T-cell (primary cell): ENCODE data around the gene FOS. TPM values are rescaled to one million over a fixed set of nuclear protein-coding genes. Genes with fewer than 3 reads are reported as not detected.
A peak's percentile ranks its signal among the peaks of the same experiment; 100 is the strongest.

Source experiments
- ATAC-seq, 4 experiments: fragments of 200-7000 bp in 3 of 4; fragments of 150-1000 bp in 1 of 4; cut with Tn5 transposase; replicated peaks in 1 of 4; 1 replicate in 3 of 4; 2 replicates in 1 of 4; pipeline ENCODE4 v1.10.0; 2021; ENCODE audit warnings: moderate library complexity in 3 of 4, mild to moderate bottlenecking in 2 of 4, moderate number of reproducible peaks in 1 of 4
- CTCF ChIA-PET, 2 donors: fragments of 300-600 bp; sonication (Branson Sonifier 250); formaldehyde crosslinking; loops; one replicate each; lab custom pipeline; 2022; ENCODE audit warnings: antibody characterized with exemption in 2 of 2; lab: Charles Lee
- POLR2A ChIA-PET, 2 donors: fragments of 300-600 bp; sonication (Branson Sonifier 250); formaldehyde crosslinking; loops; one replicate each; lab custom pipeline; 2022; ENCODE audit warnings: antibody characterized with exemption in 2 of 2; lab: Charles Lee
- DNase-seq, 35 experiments: peaks; one replicate each; pipeline versions ENCODE4 v3.0.0 to v3.0.0-alpha.2; 2013 to 2023
- H3K27ac ChIP-seq: one replicate; pipeline ENCODE4 v1.5.1; 2013; ENCODE audit warnings: low read length
- H3K27me3 ChIP-seq, 2 experiments: replicated peaks in 1 of 2; 1 replicate in 1 of 2; 2 replicates in 1 of 2; pipeline versions ENCODE4 v1.6.1 to v1.7.0; 2013; ENCODE audit warnings: low read length in 1 of 2, mixed read lengths in 1 of 2; ENCODE audit not compliant: control insufficient read depth in 2 of 2, insufficient read depth in 2 of 2; ENCODE audit errors: extremely low read depth in 1 of 2
- H3K36me3 ChIP-seq, 2 donors: 1 replicate in 1 of 2; 2 replicates in 1 of 2; pipeline versions ENCODE4 v1.6.1 to v1.7.0; 2013; ENCODE audit warnings: low read length in 1 of 2; ENCODE audit not compliant: control insufficient read depth in 2 of 2, insufficient read depth in 1 of 2; ENCODE audit errors: extremely low read depth in 1 of 2
- H3K4me1 ChIP-seq, 2 experiments: 1 replicate in 1 of 2; 2 replicates in 1 of 2; pipeline versions ENCODE4 v1.6.1 to v1.7.0; 2013; ENCODE audit warnings: low read length in 2 of 2, mixed read lengths in 1 of 2; ENCODE audit not compliant: insufficient read depth in 2 of 2, control insufficient read depth in 1 of 2; ENCODE audit errors: extremely low read depth in 1 of 2
- H3K4me3 ChIP-seq, 2 donors: 1 replicate in 1 of 2; 2 replicates in 1 of 2; pipeline versions ENCODE4 v1.5.1 to v1.7.0; 2013; ENCODE audit warnings: mild to moderate bottlenecking in 2 of 2, low read length in 1 of 2, moderate library complexity in 1 of 2; ENCODE audit not compliant: control insufficient read depth in 1 of 2; ENCODE audit errors: extremely low read depth in 1 of 2
- H3K9me3 ChIP-seq: 2 replicates; pipeline ENCODE4 v1.7.0; 2013
- H3K27ac Mint-ChIP-seq, 2 donors: one replicate each; pipeline ENCODE4 v1.8.0; 2020 to 2021; ENCODE audit warnings: mild to moderate bottlenecking in 2 of 2, mixed read lengths in 2 of 2
- H3K27me3 Mint-ChIP-seq, 2 donors: one replicate each; pipeline ENCODE4 v1.8.0; 2021 to 2022; ENCODE audit warnings: mixed read lengths in 2 of 2
- H3K36me3 Mint-ChIP-seq: one replicate; pipeline ENCODE4 v1.8.0; 2021; ENCODE audit warnings: mixed read lengths
- H3K4me1 Mint-ChIP-seq, 3 donors: one replicate each; pipeline ENCODE4 v1.8.0; 2020 to 2022; ENCODE audit warnings: mixed read lengths in 3 of 3, mild to moderate bottlenecking in 1 of 3
- H3K4me3 Mint-ChIP-seq, 3 donors: one replicate each; pipeline ENCODE4 v1.8.0; 2020 to 2022; ENCODE audit warnings: mild to moderate bottlenecking in 3 of 3, mixed read lengths in 3 of 3, moderate library complexity in 3 of 3
- H3K9me3 Mint-ChIP-seq, 3 donors: one replicate each; pipeline ENCODE4 v1.8.0; 2020 to 2022; ENCODE audit warnings: mixed read lengths in 3 of 3
- WGBS: methylation state at CpG from one replicate; pipeline ENCODE4 v1.1.5; 2013; ENCODE audit warnings: missing lambda C conversion rate; ENCODE audit not compliant: insufficient coverage; 5-methylcytosine and 5-hydroxymethylcytosine counted together
- total RNA-seq, 35 experiments: library from RNA in 6 of 35; stranded (reverse) in 6 of 35; fragments of 120-200 nt in 1 of 35; gene quantifications; one replicate each; pipeline versions ENCODE4 v1.2.1 to v1.2.4 and lab custom pipeline; 2013 to 2026

FOS gene
- total RNA-seq, 5 donors from 2014 or later (not counting 1 experiment from before 2014, with no cell fraction given), result 20.4 to 2,951 (median 27.1) TPM

DNA sequence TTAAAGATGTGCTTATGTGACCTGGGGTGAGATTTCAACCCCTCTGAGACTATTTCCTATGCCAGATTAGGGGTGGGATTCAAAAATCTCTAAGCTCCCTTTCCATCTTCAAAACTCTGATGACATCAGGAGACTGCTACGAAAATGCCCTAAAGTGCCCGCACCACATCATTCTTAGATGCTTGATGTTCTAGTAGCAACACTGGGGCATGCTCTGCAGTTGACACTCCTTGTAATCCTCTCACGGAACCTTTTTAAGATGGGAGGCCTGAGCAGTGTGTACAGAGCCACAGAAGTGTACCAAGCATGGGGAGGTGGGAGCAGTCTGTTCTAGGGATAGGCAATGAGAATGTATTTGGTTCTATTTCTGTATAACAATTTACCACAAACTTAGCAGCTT, 12.2 kb downstream of the FOS start:
- no peaks in the 10 kb centered on the region for H3K9me3 ChIP-seq
- Mint-ChIP-seq H3K27me3 (no peaks in the 10 kb centered on the region), H3K27ac (no peak overlapping the region), H3K4me3 (no peak overlapping the region), H3K4me1 (peaks cover 6 to 19% (median 17%) of the 10 kb centered on the region in 3 donors), H3K36me3 (no peaks in the 10 kb centered on the region), H3K9me3 (no peaks in the 10 kb centered on the region)
- ChIA-PET POLR2A (interaction anchor here (0.8 to 3.4 kb wide), 5 partner anchors 9 to 41 kb away, joined by 3 to 28 read pairs (median 7); partner anchors contain the start of gene FOS (in 1 of the 2)), CTCF (interaction anchor here in 1 of 2 donors (0.5 kb wide), 1 partner anchor 26 kb away, joined by 4 read pairs; no protein-coding TSS in a partner anchor)
- DNase-seq (no peak), ATAC-seq (no peak)
- H3K27ac ChIP-seq, result no peak overlapping the region
- peaks cover 0 to 10% of the 10 kb centered on the region in 2 experiments for H3K27me3 ChIP-seq
- no peak overlapping the region for H3K4me3 ChIP-seq
- peaks cover 12 to 26% of the 10 kb centered on the region in 2 experiments for H3K4me1 ChIP-seq
- H3K36me3 ChIP-seq, result no peaks in the 10 kb centered on the region
- 94% methylated on average over 2 of the region's 3 CpGs for WGBS

DNA sequence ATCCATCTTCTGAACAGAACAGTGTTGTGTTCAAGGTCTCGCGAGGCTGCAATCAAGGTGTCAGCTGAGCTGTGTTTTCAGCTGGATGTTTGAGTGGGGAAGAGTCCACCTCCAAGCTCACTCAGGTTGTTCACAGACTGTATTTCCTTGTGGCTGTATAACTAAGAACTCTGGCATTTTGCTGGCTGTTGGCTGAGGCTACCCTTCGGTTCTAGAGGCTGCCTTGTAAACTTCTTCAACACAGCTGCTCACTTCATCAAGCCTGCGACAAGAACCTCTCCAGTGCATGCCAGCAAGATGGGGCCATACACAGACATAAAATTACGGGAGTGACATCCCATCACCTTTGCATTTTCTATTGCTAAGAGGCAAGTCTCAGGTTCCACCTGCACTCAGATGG, 12.7 kb downstream of the FOS start:
- Histone ChIP-seq H3K27me3 (peaks cover 0 to 12% of the 10 kb centered on the region in 2 experiments), H3K27ac (no peak overlapping the region), H3K36me3 (no peaks in the 10 kb centered on the region), H3K9me3 (no peaks in the 10 kb centered on the region), H3K4me3 (no peak overlapping the region), H3K4me1 (peaks cover 12 to 31% of the 10 kb centered on the region in 2 experiments)
- 93% methylated on average over 3 of the region's 5 CpGs for WGBS
- no peak overlapping the region for H3K27ac Mint-ChIP-seq
- DNase-seq (no peak), ATAC-seq (no peak)
- no peaks in the 10 kb centered on the region for H3K9me3 Mint-ChIP-seq
- no peaks in the 10 kb centered on the region for H3K27me3 Mint-ChIP-seq
- H3K4me3 Mint-ChIP-seq, result no peak overlapping the region
- H3K36me3 Mint-ChIP-seq, result no peaks in the 10 kb centered on the region
- H3K4me1 Mint-ChIP-seq, result peaks cover 10 to 23% (median 22%) of the 10 kb centered on the region in 3 donors
- ChIA-PET CTCF (interaction anchor here in 1 of 2 donors (0.6 kb wide), 1 partner anchor 162 kb away, joined by 3 read pairs; no protein-coding TSS in a partner anchor), POLR2A (interaction anchor here (0.8 to 3.4 kb wide), 5 partner anchors 10 to 32 kb away, joined by 4 to 28 read pairs (median 14); partner anchors contain the start of gene FOS (in 1 of the 2))

DNA sequence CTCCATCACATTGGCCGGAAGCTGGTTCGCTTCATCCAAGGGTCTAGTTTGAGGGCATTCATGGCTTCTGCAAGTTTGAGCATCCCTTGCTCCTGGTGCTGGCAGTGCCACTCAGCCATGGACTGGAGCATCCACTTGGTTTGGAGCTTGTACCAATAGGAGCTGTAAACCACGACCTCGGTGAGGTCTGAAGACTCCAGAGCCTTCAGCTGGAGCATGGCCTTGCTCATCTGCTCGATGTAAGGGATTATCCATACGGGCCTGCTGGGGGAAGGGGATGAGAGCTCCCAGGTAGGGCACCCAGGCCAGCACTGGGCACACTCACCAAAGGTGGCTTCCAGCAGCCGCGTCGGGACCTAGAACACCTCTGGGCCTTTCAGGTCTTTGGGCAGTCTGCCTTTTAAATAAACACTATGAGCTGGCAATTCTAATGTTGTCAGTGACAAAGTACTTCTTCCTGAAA, 13.5 kb downstream of the FOS start:
- DNase-seq, result no peak
- Histone ChIP-seq H3K36me3 (no peaks in the 10 kb centered on the region), H3K9me3 (no peaks in the 10 kb centered on the region), H3K4me1 (peaks cover 12 to 32% of the 10 kb centered on the region in 2 experiments), H3K27me3 (peaks cover 0 to 13% of the 10 kb centered on the region in 2 experiments), H3K4me3 (no peak overlapping the region), H3K27ac (no peak overlapping the region)
- ChIA-PET POLR2A (interaction anchor here (0.7 to 3.4 kb wide), 3 partner anchors 10 to 37 kb away, joined by 3 to 28 read pairs (median 14); no protein-coding TSS in a partner anchor), CTCF (interaction anchor here (0.5 to 3.6 kb wide), 6 partner anchors 8 to 168 kb away, joined by 3 to 24 read pairs (median 3); no protein-coding TSS in a partner anchor)
- H3K9me3 Mint-ChIP-seq, result no peaks in the 10 kb centered on the region
- no peaks in the 10 kb centered on the region for H3K36me3 Mint-ChIP-seq
- ATAC-seq, result no peak
- no peak overlapping the region for H3K27ac Mint-ChIP-seq
- peaks cover 13 to 25% (median 23%) of the 10 kb centered on the region in 3 donors for H3K4me1 Mint-ChIP-seq
- WGBS, result 92% methylated on average over 9 of the region's 9 CpGs
- H3K27me3 Mint-ChIP-seq, result no peaks in the 10 kb centered on the region
- no peak overlapping the region for H3K4me3 Mint-ChIP-seq

DNA sequence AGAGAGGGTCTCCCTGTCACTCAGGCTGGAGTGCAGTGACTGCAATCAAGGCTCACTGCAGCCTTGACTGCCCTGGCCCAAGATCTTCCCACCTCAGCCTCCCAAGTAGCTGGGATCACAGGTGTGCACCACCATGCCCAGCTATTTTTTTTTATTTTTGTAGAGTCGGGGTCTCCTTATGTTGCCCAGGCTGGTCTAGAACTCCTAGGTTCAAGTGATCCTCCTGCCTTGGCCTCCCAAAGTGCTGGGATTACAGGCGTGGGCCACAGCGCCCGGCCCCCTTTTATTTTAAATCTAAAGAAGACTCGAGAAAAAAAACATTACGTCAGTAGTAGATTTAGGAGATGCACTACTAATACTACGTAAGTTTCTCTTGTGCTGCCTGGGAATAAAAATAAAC, 14.3 kb downstream of the FOS start:
- Histone ChIP-seq H3K27me3 (peaks cover 0 to 11% of the 10 kb centered on the region in 2 experiments), H3K4me3 (no peak overlapping the region), H3K27ac (no peak overlapping the region), H3K9me3 (no peaks in the 10 kb centered on the region), H3K4me1 (peaks cover 12 to 32% of the 10 kb centered on the region in 2 experiments), H3K36me3 (no peaks in the 10 kb centered on the region)
- H3K4me3 Mint-ChIP-seq, result no peak overlapping the region
- H3K4me1 Mint-ChIP-seq, result peaks cover 13 to 25% (median 23%) of the 10 kb centered on the region in 3 donors
- no peaks in the 10 kb centered on the region for H3K36me3 Mint-ChIP-seq
- no peak for ATAC-seq
- no peak for DNase-seq
- H3K27me3 Mint-ChIP-seq, result no peaks in the 10 kb centered on the region
- ChIA-PET POLR2A (interaction anchor here (0.7 to 3.4 kb wide), 5 partner anchors 10 to 38 kb away, joined by 3 to 46 read pairs (median 27); no protein-coding TSS in a partner anchor), CTCF (interaction anchor here (0.6 to 3.6 kb wide), 4 partner anchors 9 to 169 kb away, joined by 3 to 24 read pairs (median 6); no protein-coding TSS in a partner anchor)
- no CpG with 5 or more reads among the region's 7 CpGs for WGBS
- no peak overlapping the region for H3K27ac Mint-ChIP-seq
- no peaks in the 10 kb centered on the region for H3K9me3 Mint-ChIP-seq

DNA sequence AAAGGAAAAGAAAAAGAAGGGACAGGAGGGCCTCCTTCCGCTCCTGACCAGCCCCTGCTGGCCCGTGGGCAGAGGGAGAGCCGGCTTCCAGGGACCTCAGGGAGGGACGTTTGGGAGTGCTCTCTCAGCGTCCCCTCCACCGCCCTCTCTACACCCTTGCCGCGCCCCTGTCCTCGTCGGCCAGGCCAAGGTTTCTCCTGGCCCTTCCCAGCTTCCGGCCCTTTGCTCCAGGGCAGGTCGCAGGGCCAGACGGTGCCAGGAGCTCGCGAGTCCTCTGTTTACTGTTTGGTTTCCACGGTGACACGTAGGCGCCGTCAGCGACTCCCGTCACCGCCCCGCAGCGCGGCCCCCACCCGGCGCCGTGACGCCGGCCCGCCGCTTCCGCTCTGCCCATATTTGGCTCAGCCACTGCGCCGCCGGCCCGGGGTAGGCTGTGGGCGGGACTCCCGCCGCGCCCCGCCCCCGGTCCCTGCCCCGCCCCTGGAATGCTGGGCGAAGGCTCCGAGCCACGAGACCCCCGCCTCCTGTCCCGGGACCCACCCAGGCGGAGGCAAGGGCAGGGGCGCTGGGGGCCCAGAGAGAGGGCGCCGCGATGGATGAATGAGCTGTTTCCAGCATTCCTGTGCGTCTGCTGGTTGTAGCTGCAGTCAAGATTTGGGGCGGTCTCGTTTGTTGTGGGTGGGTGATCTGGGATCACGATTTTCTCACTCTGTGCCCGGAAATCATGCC, 15.5 kb downstream of the FOS start:
- ChIA-PET CTCF (interaction anchor here (0.6 to 3.6 kb wide), 17 partner anchors 9 to 168 kb away, joined by 3 to 24 read pairs (median 7); partner anchors contain the start of gene NEK9 (in 1 of the 2)), POLR2A (interaction anchor here (0.6 to 2.8 kb wide), 12 partner anchors 10 to 118 kb away, joined by 3 to 46 read pairs (median 8); partner anchors contain the start of gene FOS (in 1 of the 2))
- no peaks in the 10 kb centered on the region for H3K9me3 ChIP-seq
- H3K27me3 ChIP-seq, result peaks cover 0 to 7% of the 10 kb centered on the region in 2 experiments
- Mint-ChIP-seq H3K4me1 (peaks cover 13 to 25% (median 23%) of the 10 kb centered on the region in 3 donors), H3K36me3 (no peaks in the 10 kb centered on the region), H3K27me3 (no peaks in the 10 kb centered on the region), H3K4me3 (peak overlapping the region; percentile 79 to 92 (median 88)), H3K9me3 (no peaks in the 10 kb centered on the region), H3K27ac (peak overlapping the region; percentile 85 to 90)
- DNase-seq, result peak; percentile 87 to 99 (median 92)
- H3K27ac ChIP-seq, result peak overlapping the region; percentile 96
- peaks cover 12 to 32% of the 10 kb centered on the region in 2 experiments for H3K4me1 ChIP-seq
- under 1% methylated on average over 52 of the region's 59 CpGs for WGBS
- no peaks in the 10 kb centered on the region for H3K36me3 ChIP-seq
- H3K4me3 ChIP-seq, result peak overlapping the region; percentile 66 to 70
- ATAC-seq, result peak; percentile 80 to 97 (median 96)

DNA sequence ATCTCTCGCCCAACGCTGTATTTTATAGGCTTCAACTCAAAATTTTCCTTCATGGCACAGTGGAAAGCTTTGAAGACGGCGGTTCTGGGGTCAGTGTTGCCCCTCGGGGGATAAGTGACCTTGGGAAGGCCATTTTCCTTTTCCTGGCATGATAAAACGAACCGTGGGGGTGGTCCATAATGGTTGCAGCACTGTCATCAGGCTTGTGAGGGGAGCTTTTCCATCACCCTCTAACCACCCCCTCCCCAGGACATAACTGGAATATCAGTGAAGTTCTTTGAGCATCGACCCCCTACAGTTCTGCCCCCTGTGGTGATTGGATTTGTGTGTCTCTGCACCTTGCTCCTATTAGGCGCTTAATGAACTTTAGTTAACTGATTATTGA, 16.0 kb downstream of the FOS start:
- Mint-ChIP-seq H3K27me3 (no peaks in the 10 kb centered on the region), H3K36me3 (no peaks in the 10 kb centered on the region), H3K27ac (peak overlapping the region; percentile 27 to 69), H3K4me3 (peak overlapping the region; percentile 79 to 92 (median 88)), H3K4me1 (peaks cover 13 to 25% (median 23%) of the 10 kb centered on the region in 3 donors), H3K9me3 (no peaks in the 10 kb centered on the region)
- Histone ChIP-seq H3K4me1 (peaks cover 12 to 32% of the 10 kb centered on the region in 2 experiments), H3K9me3 (no peaks in the 10 kb centered on the region), H3K36me3 (no peaks in the 10 kb centered on the region), H3K27me3 (peaks cover 0 to 7% of the 10 kb centered on the region in 2 experiments), H3K27ac (peak overlapping the region; percentile 75), H3K4me3 (peak overlapping the region; percentile 66 to 68)
- ATAC-seq (no peak), DNase-seq (no peak)
- 0% methylated on average over 2 of the region's 9 CpGs for WGBS
- POLR2A ChIA-PET, result interaction anchor here (0.5 to 2.8 kb wide), 14 partner anchors 11 to 168 kb away, joined by 3 to 46 read pairs (median 6); partner anchors contain the start of genes FOS (in 1 of the 2) and NEK9 (in 1 of the 2)
- CTCF ChIA-PET, result interaction anchor here (0.6 to 3.6 kb wide), 19 partner anchors 8 to 168 kb away, joined by 3 to 24 read pairs (median 7); partner anchors contain the start of gene NEK9 (in 1 of the 2)
